HUDEP-2 (cell line): ENCODE results near the gene TWNK.

ENCODE experiments used
- DNase-seq, 76 experiments: peaks; one replicate each; lab custom pipeline; 2025; ENCODE audit not compliant: unreplicated experiment in 76 of 76; lab: John Stamatoyannopoulos, UW

TWNK gene

DNA sequence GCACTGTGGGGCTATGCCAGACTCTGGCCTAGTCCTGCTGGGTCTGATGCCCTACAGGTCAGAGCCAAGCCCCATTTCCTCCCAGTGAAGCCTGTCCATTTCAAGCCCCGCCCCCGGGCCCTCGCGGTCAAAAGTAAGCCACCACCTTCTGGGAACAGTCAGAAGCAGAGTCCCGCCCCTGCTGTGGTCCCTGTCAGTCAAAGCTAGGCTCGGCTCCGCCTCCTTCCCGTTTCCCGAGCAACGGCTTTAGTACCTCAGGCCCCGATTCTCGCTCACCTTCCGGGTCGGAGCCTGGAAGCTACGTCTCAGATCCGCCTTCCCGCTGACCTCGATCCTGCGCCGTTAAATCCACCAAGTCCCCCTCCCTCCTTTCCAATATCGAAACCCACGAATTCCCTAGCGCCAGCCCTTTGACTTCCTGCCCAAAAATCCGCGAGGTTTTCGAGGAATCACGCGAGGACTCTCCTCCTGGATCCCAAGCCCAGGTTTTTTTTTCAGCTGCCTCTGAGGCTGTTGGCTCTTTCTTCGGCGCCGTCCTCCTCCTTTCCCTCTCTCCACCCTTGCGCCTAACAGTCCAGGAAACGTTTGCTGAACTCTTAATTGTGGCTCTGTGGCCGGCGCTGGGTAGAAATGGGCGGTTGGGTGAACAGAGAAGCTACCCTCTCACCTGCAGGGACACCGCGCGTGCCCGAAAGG, 55.5 kb downstream of the TWNK start:
- peak in 74 of 76 experiments; percentile 34 to 96 (median 86) for DNase-seq

DNA sequence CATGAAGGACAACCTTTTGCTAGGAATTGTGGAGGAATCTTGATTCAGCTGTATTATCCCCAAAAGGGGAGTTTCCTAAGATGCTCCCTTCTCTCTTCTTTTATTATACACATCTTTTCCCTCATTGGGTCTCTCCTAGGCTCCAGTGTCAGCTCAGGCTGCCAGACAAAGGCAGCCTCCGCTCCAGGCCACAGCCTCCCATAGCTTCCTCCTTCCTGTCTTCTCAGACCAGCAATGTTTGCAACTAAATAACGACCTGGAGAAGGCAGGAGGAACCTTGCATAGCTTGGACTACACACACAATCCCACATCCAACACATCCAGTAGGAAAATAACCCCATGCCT, 56.0 kb downstream of the TWNK start:
- no peak for DNase-seq
